Stomach (tissue), 9 donors: ENCODE measurements around the gene RGS7. TPM values are rescaled to one million over a fixed set of nuclear protein-coding genes. Genes with fewer than 3 reads are reported as not detected.

Experiments
- DNase-seq, 2 donors: peaks; one replicate each; pipeline versions ENCODE4 v3.0.0 to v3.0.0-alpha.2; 2013 to 2019
- H3K27ac ChIP-seq, 5 donors: fragments of 200-600 bp in 4 of 5; sonication (generic) in 4 of 5; one replicate each; pipeline ENCODE4 v1.5.1; 2013 to 2019; ENCODE audit warnings: mild to moderate bottlenecking in 1 of 5, moderate library complexity in 1 of 5
- H3K27me3 ChIP-seq, 3 donors: fragments of 200-600 bp; sonication (generic); one replicate each; pipeline ENCODE4 v1.5.1; 2017 to 2019; ENCODE audit warnings: mixed run types in 1 of 3
- H3K36me3 ChIP-seq, 4 donors: fragments of 200-600 bp; sonication (generic); 1 replicate in 3 of 4; 2 replicates in 1 of 4; pipeline ENCODE4 v1.5.1; 2016 to 2019
- H3K4me1 ChIP-seq, 4 donors: fragments of 200-600 bp; sonication (generic); one replicate each; pipeline ENCODE4 v1.5.1; 2016 to 2019
- H3K4me3 ChIP-seq, 4 donors: fragments of 200-600 bp; sonication (generic) in 3 of 4; one replicate each; pipeline ENCODE4 v1.5.1; 2016 to 2019; ENCODE audit warnings: mild to moderate bottlenecking in 1 of 4
- H3K9me3 ChIP-seq, 4 donors: fragments of 200-600 bp; sonication (generic); one replicate each; pipeline ENCODE4 v1.5.1; 2016 to 2019
- CTCF ChIP-seq, 7 experiments: fragments of 450-650 bp in 4 of 7; fragments of 200-600 bp in 3 of 7; sonication (generic) in 3 of 7; IDR thresholded peaks; one replicate each; pipeline ENCODE4 v1.5.1; 2016 to 2019; ENCODE audit warnings: antibody characterized with exemption in 7 of 7, control low read depth in 2 of 7, mild to moderate bottlenecking in 1 of 7
- EP300 ChIP-seq: sonication (generic); formaldehyde crosslinking; IDR thresholded peaks from one replicate; pipeline ENCODE4 v1.6.1; 2017; ENCODE audit warnings: antibody characterized with exemption
- POLR2A ChIP-seq, 4 donors: fragments of 450-650 bp; IDR thresholded peaks; one replicate each; pipeline ENCODE4 v1.6.1; 2016; ENCODE audit warnings: antibody characterized with exemption in 4 of 4, control low read depth in 2 of 4, mild to moderate bottlenecking in 1 of 4, moderate library complexity in 1 of 4
- POLR2AphosphoS5 ChIP-seq, 3 donors: sonication (generic); formaldehyde crosslinking; IDR thresholded peaks; one replicate each; pipeline ENCODE4 v1.6.1; 2016; ENCODE audit warnings: antibody characterized with exemption in 3 of 3
- WGBS, 5 donors: extraction: QIAGEN DNeasy Blood & Tissue Kit in 3 of 5; methylation state at CpG; one replicate each; pipeline versions ENCODE4 v1.1.5 to v1.1.7; 2013 to 2018; 5-methylcytosine and 5-hydroxymethylcytosine counted together
- intact Hi-C: fragments of 100-400 bp; cut with DNase I; formaldehyde crosslinking; loops from one replicate; pipeline ENCODE4 v1.15.1; 2023; ENCODE audit warnings: low total_unique reads
- polyA plus RNA-seq, 3 donors: library from polyadenylated mRNA; stranded (reverse); fragments of 200-250 nt; gene quantifications; one replicate each; pipeline ENCODE4 v1.2.3, GENCODE V29; 2013
- total RNA-seq, 5 donors: library from RNA; depleted of rRNA; stranded (reverse); fragments of >200 nt; gene quantifications; one replicate each; pipeline versions ENCODE4 v1.1.0 to v1.2.3, GENCODE V29; 2014 to 2016
- donor health status: healthy with polysubstance abuse.
- donor health status: Bipolar disorder and iron deficiency.
- donor health status: healthy.

Gene RGS7
- total and polyA plus RNA-seq, 8 donors, result 0.23 to 2.9 (median 1.9) TPM; not detected in 2

DNA sequence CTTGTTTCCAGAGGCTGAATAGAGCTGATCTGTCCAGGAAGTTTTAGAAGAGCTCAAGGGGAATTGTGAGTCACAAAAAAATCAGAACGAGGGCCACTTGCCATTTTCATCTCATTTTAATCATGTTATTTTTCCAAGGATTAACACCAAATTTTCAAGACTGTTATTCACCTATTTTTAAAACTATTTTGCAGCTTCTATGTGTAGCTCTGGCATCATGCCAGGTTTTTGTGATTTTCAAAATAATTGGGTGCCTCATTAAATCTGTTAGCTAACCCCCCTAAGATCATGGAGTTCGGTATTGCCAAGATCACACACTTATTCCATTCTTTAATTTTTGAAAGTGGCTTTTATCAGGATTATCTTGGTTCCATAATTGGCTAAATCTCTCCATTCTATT, 90.9 kb downstream of the RGS7 start:
- no peaks in the 10 kb centered on the region for H3K4me1 ChIP-seq
- DNase-seq, result no peak
- no peak for TF ChIP-seq POLR2A (IDR thresholded peaks at IDR 0.05)
- WGBS, 5 donors, result 74 to 89% (median 84%) methylated on average over 2 of the region's 2 CpGs
- H3K9me3 ChIP-seq, result no peaks in the 10 kb centered on the region
- no peaks in the 10 kb centered on the region for H3K36me3 ChIP-seq
- no peak overlapping the region for H3K27ac ChIP-seq
- no peaks in the 10 kb centered on the region for H3K27me3 ChIP-seq
- H3K4me3 ChIP-seq, result no peak overlapping the region
- intact Hi-C loops, result no loop called here

DNA sequence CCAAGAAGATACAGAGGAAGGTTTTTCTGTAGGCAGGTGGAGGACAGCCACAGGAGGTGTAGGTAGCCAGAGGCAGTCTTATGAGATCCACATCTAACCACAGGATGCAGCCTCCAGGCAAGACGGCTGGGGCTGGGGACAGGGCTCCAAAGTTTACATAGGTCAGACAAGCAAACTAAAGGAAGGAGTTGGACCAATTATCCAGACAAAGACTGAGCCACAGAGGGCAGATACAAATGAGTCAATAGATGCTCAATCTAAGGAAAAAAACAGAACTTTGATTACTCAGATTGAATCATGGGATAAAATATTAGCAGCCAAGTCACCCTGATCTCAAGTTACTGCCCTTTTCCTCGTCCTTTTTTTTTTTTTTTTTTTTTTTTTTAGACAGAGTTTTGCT, 91.6 kb downstream of the RGS7 start:
- Histone ChIP-seq H3K4me1 (no peaks in the 10 kb centered on the region), H3K36me3 (no peaks in the 10 kb centered on the region), H3K27ac (no peak overlapping the region), H3K9me3 (no peaks in the 10 kb centered on the region), H3K27me3 (no peaks in the 10 kb centered on the region), H3K4me3 (no peak overlapping the region)
- DNase-seq, result no peak
- no peak for TF ChIP-seq POLR2AphosphoS5 (IDR thresholded peaks at IDR 0.05)
- no peak for TF ChIP-seq POLR2A (IDR thresholded peaks at IDR 0.05)
- TF ChIP-seq CTCF (IDR thresholded peaks at IDR 0.05), result no peak
- no peak for TF ChIP-seq EP300
- 56 to 80% (median 68%) methylated on average over 2 of the region's 2 CpGs for WGBS, 5 donors
- intact Hi-C loops, result no loop called here

DNA sequence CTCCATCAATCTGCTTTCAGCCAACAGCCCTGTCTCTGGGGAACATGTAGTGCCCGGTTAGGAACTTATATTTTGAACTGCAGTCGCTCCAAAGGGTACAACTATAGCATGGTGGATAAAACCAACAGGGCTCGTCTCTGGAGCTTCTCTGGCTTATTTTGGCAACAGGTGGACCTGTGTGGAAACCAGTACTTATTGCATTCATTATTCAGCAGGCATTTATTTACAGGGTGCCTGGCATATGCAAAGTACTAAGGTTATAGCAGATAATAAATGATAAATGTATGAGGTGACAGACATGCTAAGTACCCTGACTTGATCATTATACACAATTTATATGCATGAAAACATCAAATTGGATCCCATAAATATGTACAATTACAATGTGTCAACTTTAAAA, 93.7 kb downstream of the RGS7 start:
- TF ChIP-seq EP300 (no peak), POLR2A (IDR thresholded peaks at IDR 0.05) (no peak), CTCF (IDR thresholded peaks at IDR 0.05) (no peak), POLR2AphosphoS5 (IDR thresholded peaks at IDR 0.05) (no peak)
- DNase-seq, result no peak
- Histone ChIP-seq H3K4me1 (no peaks in the 10 kb centered on the region), H3K9me3 (no peaks in the 10 kb centered on the region), H3K27ac (no peak overlapping the region), H3K36me3 (no peaks in the 10 kb centered on the region), H3K27me3 (no peaks in the 10 kb centered on the region), H3K4me3 (no peak overlapping the region)
- 52 to 86% (median 64%) methylated on average over 3 of the region's 3 CpGs for WGBS, 5 donors
- intact Hi-C loops, result no loop called here

DNA sequence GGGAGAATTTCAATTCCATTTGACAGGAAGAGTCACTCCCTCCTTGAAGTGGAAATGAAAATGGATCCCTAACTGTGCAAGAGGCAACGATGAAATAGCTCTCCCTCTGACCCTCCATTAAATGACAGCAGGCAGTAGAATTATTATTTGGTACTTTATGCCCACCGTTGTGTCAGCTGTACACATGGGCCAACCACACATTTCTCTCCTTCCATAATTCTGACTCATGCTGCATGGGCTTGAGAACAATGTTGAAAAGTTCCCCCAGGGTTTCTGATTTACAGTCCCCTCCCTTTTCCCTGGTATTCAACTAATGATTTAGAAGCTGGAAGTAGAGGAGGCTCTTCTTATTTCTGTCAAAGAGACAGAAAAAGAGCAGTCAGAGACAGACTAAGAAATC, 103.5 kb downstream of the RGS7 start:
- Histone ChIP-seq H3K9me3 (peaks cover 0 to 4% (median 0%) of the 10 kb centered on the region in 4 donors), H3K4me3 (no peak overlapping the region), H3K4me1 (no peaks in the 10 kb centered on the region), H3K27me3 (no peaks in the 10 kb centered on the region), H3K27ac (no peak overlapping the region), H3K36me3 (no peaks in the 10 kb centered on the region)
- WGBS, 5 donors, result 79 to 92% (median 84%) methylated on average over 2 of the region's 2 CpGs
- no peak for DNase-seq
- intact Hi-C loops, result no loop called here
- no peak for TF ChIP-seq POLR2AphosphoS5 (IDR thresholded peaks at IDR 0.05)
- TF ChIP-seq CTCF (IDR thresholded peaks at IDR 0.05), result no peak
- TF ChIP-seq POLR2A (IDR thresholded peaks at IDR 0.05), result no peak
- TF ChIP-seq EP300, result no peak

GRCh38 chr1:241250465-241250864, 106.5 kb downstream of the RGS7 start:
- H3K9me3 ChIP-seq, result peaks cover 0 to 4% (median 0%) of the 10 kb centered on the region in 4 donors
- no peak overlapping the region for H3K4me3 ChIP-seq
- WGBS, 5 donors, result 72 to 86% (median 81%) methylated on average over 1 of the region's 1 CpG
- intact Hi-C loops, result no loop called here
- H3K27ac ChIP-seq, result no peak overlapping the region
- no peak for TF ChIP-seq EP300
- TF ChIP-seq CTCF (IDR thresholded peaks at IDR 0.05), result no peak
- no peak for TF ChIP-seq POLR2A (IDR thresholded peaks at IDR 0.05)
- no peak for TF ChIP-seq POLR2AphosphoS5 (IDR thresholded peaks at IDR 0.05)
- no peaks in the 10 kb centered on the region for H3K4me1 ChIP-seq
- peak in 1 of 2 donors; percentile 73 for DNase-seq
- H3K27me3 ChIP-seq, result no peaks in the 10 kb centered on the region
- no peaks in the 10 kb centered on the region for H3K36me3 ChIP-seq
